ENCODE measurements around the gene INSM1. TPM values are rescaled to one million over a fixed set of nuclear protein-coding genes. Genes with fewer than 3 reads are reported as not detected.

Gene INSM1
- total RNA-seq, 1 experiment from 2014 or later = not detected

DNA sequence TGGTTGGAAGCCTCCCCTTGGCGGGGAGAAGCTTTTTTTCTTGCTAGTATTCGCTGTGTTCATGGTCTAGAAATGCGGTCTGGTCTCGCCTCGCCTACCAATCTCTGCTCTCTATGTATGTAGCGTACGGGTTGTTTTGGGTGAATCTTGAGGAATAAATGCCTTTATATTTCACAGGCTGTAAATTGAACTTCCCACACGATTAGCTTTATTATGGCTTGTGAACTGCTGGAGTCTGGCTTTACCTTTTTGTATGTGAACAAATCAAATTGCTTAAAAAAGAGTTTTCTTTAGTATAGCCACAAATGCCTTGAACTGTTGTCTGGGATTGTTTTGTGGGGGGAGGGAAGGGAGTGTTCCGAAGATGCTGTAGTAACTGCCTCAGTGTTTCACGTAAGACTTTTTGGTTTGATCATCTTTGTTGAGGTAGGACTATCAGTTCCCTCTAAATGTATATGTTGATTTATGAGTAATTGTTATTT, 2.2 kb downstream of the INSM1 start:
- no peaks in the 10 kb centered on the region for H3K36me3 Mint-ChIP-seq (ENCODE audit: insufficient read depth, unreplicated experiment)
- no peak overlapping the region for H3K27ac Mint-ChIP-seq (ENCODE audit: unreplicated experiment)
- BruUV-seq (replicated peaks) = no TSS peak
- TF ChIP-seq, protein P1, sequence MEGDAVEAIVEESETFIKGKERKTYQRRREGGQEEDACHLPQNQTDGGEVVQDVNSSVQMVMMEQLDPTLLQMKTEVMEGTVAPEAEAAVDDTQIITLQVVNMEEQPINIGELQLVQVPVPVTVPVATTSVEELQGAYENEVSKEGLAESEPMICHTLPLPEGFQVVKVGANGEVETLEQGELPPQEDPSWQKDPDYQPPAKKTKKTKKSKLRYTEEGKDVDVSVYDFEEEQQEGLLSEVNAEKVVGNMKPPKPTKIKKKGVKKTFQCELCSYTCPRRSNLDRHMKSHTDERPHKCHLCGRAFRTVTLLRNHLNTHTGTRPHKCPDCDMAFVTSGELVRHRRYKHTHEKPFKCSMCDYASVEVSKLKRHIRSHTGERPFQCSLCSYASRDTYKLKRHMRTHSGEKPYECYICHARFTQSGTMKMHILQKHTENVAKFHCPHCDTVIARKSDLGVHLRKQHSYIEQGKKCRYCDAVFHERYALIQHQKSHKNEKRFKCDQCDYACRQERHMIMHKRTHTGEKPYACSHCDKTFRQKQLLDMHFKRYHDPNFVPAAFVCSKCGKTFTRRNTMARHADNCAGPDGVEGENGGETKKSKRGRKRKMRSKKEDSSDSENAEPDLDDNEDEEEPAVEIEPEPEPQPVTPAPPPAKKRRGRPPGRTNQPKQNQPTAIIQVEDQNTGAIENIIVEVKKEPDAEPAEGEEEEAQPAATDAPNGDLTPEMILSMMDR (IDR thresholded peaks at IDR 0.05; ENCODE audit: unreplicated experiment) = no peak
- CTCF ChIA-PET = no interaction called here
- DNase-seq = no peak
- intact Hi-C loops (cut with micrococcal nuclease; ENCODE audit: unreplicated experiment) = no loop called here
- no peak overlapping the region for H3K4me3 Mint-ChIP-seq (ENCODE audit: low read depth, unreplicated experiment)
- no peaks in the 10 kb centered on the region for H3K4me1 Mint-ChIP-seq (ENCODE audit: low read depth, unreplicated experiment)
- peaks cover 18% of the 10 kb centered on the region for H3K27me3 Mint-ChIP-seq (ENCODE audit: unreplicated experiment)
- no peaks in the 10 kb centered on the region for H3K9me3 Mint-ChIP-seq (ENCODE audit: low read depth, unreplicated experiment)

DNA sequence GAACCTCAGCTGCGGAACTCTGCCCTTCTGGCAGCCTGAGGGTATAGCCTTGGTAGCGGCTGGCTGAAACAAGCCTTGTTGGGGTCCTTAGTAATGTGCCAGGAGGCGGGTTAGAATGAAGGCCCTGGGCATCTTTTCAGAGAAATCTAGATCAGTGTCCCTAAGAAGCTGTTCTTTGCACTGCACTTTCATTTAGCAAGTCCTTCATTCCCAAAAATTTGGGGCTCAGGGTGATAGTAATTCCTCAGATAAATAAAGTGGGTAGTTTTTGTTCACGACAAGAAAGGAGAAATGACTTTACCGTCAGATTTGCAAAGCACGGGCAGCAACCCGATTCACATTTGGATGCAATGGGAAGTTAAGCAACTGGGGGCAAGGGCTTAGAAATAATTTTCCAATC, 3.2 kb downstream of the INSM1 start:
- CTCF ChIA-PET = no interaction called here
- no peak overlapping the region for H3K4me3 Mint-ChIP-seq (ENCODE audit: low read depth, unreplicated experiment)

DNA sequence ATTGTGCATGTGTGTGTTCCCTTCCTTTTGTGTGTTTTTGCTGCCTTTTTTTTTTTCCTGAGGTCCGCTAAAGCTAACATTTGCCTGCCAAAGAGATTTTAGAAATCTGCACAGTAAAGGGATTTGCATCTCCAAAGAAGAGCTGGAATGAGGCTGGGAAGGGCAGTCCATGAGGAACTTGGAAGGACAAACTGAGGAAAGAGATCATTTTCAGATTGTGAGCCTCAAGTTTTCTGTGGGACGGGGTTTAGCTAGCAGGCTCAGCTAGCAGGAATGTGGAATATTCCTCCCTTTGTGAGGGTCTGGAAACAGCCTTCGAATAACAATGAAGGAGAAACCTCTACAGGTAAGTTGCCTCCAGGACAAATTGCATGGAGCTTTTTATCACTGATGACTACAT, 3.8 kb downstream of the INSM1 start:
- no TSS peak for BruUV-seq (replicated peaks)
- no peaks in the 10 kb centered on the region for H3K36me3 Mint-ChIP-seq (ENCODE audit: insufficient read depth, unreplicated experiment)
- H3K27me3 Mint-ChIP-seq (ENCODE audit: unreplicated experiment) = peaks cover 26% of the 10 kb centered on the region
- H3K4me1 Mint-ChIP-seq (ENCODE audit: low read depth, unreplicated experiment) = no peaks in the 10 kb centered on the region
- no peak overlapping the region for H3K27ac Mint-ChIP-seq (ENCODE audit: unreplicated experiment)
- no peak for DNase-seq
- no peak overlapping the region for H3K4me3 Mint-ChIP-seq (ENCODE audit: low read depth, unreplicated experiment)
- TF ChIP-seq, protein P1 (IDR thresholded peaks at IDR 0.05; ENCODE audit: unreplicated experiment) = no peak
- H3K9me3 Mint-ChIP-seq (ENCODE audit: low read depth, unreplicated experiment) = no peaks in the 10 kb centered on the region
- intact Hi-C loops (cut with micrococcal nuclease; ENCODE audit: unreplicated experiment) = no loop called here
- CTCF ChIA-PET = no interaction called here

More for the DNA sequence above, 3.2 kb downstream of the INSM1 start:
- H3K27me3 Mint-ChIP-seq (ENCODE audit: unreplicated experiment) = peaks cover 26% of the 10 kb centered on the region
- no TSS peak for BruUV-seq (replicated peaks)
- intact Hi-C loops (cut with micrococcal nuclease; ENCODE audit: unreplicated experiment) = no loop called here
- H3K4me1 Mint-ChIP-seq (ENCODE audit: low read depth, unreplicated experiment) = no peaks in the 10 kb centered on the region
- TF ChIP-seq, protein P1 (IDR thresholded peaks at IDR 0.05; ENCODE audit: unreplicated experiment) = no peak
- no peak overlapping the region for H3K27ac Mint-ChIP-seq (ENCODE audit: unreplicated experiment)
- H3K9me3 Mint-ChIP-seq (ENCODE audit: low read depth, unreplicated experiment) = no peaks in the 10 kb centered on the region
- H3K36me3 Mint-ChIP-seq (ENCODE audit: insufficient read depth, unreplicated experiment) = no peaks in the 10 kb centered on the region
- DNase-seq = no peak

DNA sequence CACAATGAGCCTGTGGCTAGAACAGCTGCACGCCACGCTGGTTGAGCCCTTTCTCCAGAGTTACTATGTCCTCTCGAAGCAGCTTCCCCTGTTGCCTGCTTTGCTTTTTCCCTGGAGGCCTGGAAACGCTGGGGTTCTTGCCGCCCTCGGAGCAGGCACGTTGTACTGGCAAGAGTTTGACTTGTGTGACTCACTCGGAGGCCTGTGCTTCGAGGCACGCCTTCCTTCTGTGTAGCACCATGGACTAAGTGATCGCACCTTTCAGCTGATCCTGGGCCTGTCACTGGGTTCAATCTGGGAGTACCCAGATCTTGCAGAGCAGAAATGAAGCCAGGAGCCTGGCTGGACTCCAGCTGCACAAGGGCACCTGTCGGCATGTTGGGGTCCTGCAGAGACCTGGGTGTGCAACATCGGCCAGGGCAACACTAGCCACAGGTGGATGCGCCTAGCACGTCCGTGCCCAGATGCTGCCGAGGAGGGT, 5.2 kb downstream of the INSM1 start:
- TF ChIP-seq, protein P1 (IDR thresholded peaks at IDR 0.05; ENCODE audit: unreplicated experiment) = no peak
- Mint-ChIP-seq H3K9me3 (ENCODE audit: low read depth, unreplicated experiment) (no peaks in the 10 kb centered on the region), H3K36me3 (ENCODE audit: insufficient read depth, unreplicated experiment) (no peaks in the 10 kb centered on the region), H3K27me3 (ENCODE audit: unreplicated experiment) (peaks cover 26% of the 10 kb centered on the region), H3K27ac (ENCODE audit: unreplicated experiment) (no peak overlapping the region), H3K4me3 (ENCODE audit: low read depth, unreplicated experiment) (no peak overlapping the region), H3K4me1 (ENCODE audit: low read depth, unreplicated experiment) (no peaks in the 10 kb centered on the region)
- CTCF ChIA-PET = no interaction called here
- no TSS peak for BruUV-seq (replicated peaks)
- intact Hi-C loops (cut with micrococcal nuclease; ENCODE audit: unreplicated experiment) = no loop called here
- no peak for DNase-seq

Data from Calu3 (cell line).